Measurements from ENCODE around the gene ELOVL3. TPM values are rescaled to one million over a fixed set of nuclear protein-coding genes. Genes with fewer than 3 reads are reported as not detected.

Gene ELOVL3
- polyA plus RNA-seq, 1 donor (not counting 4 experiments of a cell fraction or from before 2014, with no cell fraction given): 0.26 TPM

- H3K79me2 ChIP-seq (ENCODE audit: control insufficient read depth, insufficient read depth, low read length): no peaks in the 10 kb centered on the region
- dilution Hi-C loops (cut with MboI; ENCODE audit: extremely low pct_ligation_motif_present, low sequenced_read_pairs): no loop called here
- H3K9me3 ChIP-seq (ENCODE audit: control insufficient read depth, low read depth, low read length): no peaks in the 10 kb centered on the region
- H4K20me1 ChIP-seq (ENCODE audit: control insufficient read depth, extremely low read depth, insufficient read depth, low read length): no peaks in the 10 kb centered on the region
- H3K9ac ChIP-seq (ENCODE audit: control insufficient read depth, extremely low read depth, insufficient read depth, low read length): no peak overlapping the region
- H3K36me3 ChIP-seq (ENCODE audit: control insufficient read depth in 2 of 2, extremely low read depth in 1 of 2, insufficient read depth in 2 of 2, low read length in 2 of 2): no peaks in the 10 kb centered on the region
- no peak overlapping the region for H3K4me2 ChIP-seq (ENCODE audit: control insufficient read depth, extremely low read depth, insufficient read depth, low read depth, low read length)
- no peak overlapping the region for H3K4me3 ChIP-seq (ENCODE audit: control insufficient read depth in 2 of 3, extremely low read depth in 1 of 3, insufficient read depth in 2 of 3, low read depth in 1 of 3, low read length in 3 of 3)
- H3K9me1 ChIP-seq (ENCODE audit: control insufficient read depth, extremely low read depth, insufficient read depth, low read length): no peaks in the 10 kb centered on the region
- no peak overlapping the region for H3K27ac ChIP-seq (ENCODE audit: control insufficient read depth, insufficient read depth, low read length)
- no peak for DNase-seq (ENCODE audit: low read depth, low spot score)
- no peak overlapping the region for H2AFZ ChIP-seq (ENCODE audit: control insufficient read depth, low read length)
- H3K27me3 ChIP-seq (ENCODE audit: control insufficient read depth, extremely low read depth, insufficient read depth, low read length): peaks cover 14% of the 10 kb centered on the region
- TF ChIP-seq EZH2 (IDR thresholded peaks at IDR 0.05; ENCODE audit: low read length) (no peak), CTCF (optimal IDR thresholded peaks at IDR 0.05 in 1 of 3, IDR thresholded peaks at IDR 0.05 in 1 of 3, conservative IDR thresholded peaks at IDR 0.05 in 1 of 3; ENCODE audit: extremely low read depth in 1 of 3, insufficient read depth in 2 of 3, low read length in 3 of 3) (no peak)
- no peak for FAIRE-seq
- H3K4me1 ChIP-seq (ENCODE audit: control insufficient read depth, extremely low read depth, insufficient read depth, low read length): peaks cover 11% of the 10 kb centered on the region
These were observed 3.3 kb upstream of the ELOVL3 start for GRCh38 chr10:102222797-102223196.

GRCh38 chr10:102226542-102226870 lies 407 bp downstream of the ELOVL3 start:
- dilution Hi-C loops (cut with MboI; ENCODE audit: extremely low pct_ligation_motif_present, low sequenced_read_pairs): no loop called here

More at GRCh38 chr10:102226542-102226870, 407 bp downstream of the ELOVL3 start:
- no peaks in the 10 kb centered on the region for H4K20me1 ChIP-seq (ENCODE audit: control insufficient read depth, extremely low read depth, insufficient read depth, low read length)
- DNase-seq (ENCODE audit: low read depth, low spot score) (no peak), FAIRE-seq (no peak)
- H3K9me1 ChIP-seq (ENCODE audit: control insufficient read depth, extremely low read depth, insufficient read depth, low read length): no peaks in the 10 kb centered on the region
- peaks cover 38% of the 10 kb centered on the region for H3K27me3 ChIP-seq (ENCODE audit: control insufficient read depth, extremely low read depth, insufficient read depth, low read length)
- no peak overlapping the region for H3K4me3 ChIP-seq (ENCODE audit: control insufficient read depth in 2 of 3, extremely low read depth in 1 of 3, insufficient read depth in 2 of 3, low read depth in 1 of 3, low read length in 3 of 3)
- H3K4me1 ChIP-seq (ENCODE audit: control insufficient read depth, extremely low read depth, insufficient read depth, low read length): peaks cover 24% of the 10 kb centered on the region
- no peak overlapping the region for H3K9ac ChIP-seq (ENCODE audit: control insufficient read depth, extremely low read depth, insufficient read depth, low read length)
- no peak overlapping the region for H3K27ac ChIP-seq (ENCODE audit: control insufficient read depth, insufficient read depth, low read length)
- H3K9me3 ChIP-seq (ENCODE audit: control insufficient read depth, low read depth, low read length): no peaks in the 10 kb centered on the region
- TF ChIP-seq EZH2 (IDR thresholded peaks at IDR 0.05; ENCODE audit: low read length) (no peak), CTCF (optimal IDR thresholded peaks at IDR 0.05 in 1 of 3, IDR thresholded peaks at IDR 0.05 in 1 of 3, conservative IDR thresholded peaks at IDR 0.05 in 1 of 3; ENCODE audit: extremely low read depth in 1 of 3, insufficient read depth in 2 of 3, low read length in 3 of 3) (no peak)
- H2AFZ ChIP-seq (ENCODE audit: control insufficient read depth, low read length): peak overlapping the region; percentile 61
- H3K4me2 ChIP-seq (ENCODE audit: control insufficient read depth, extremely low read depth, insufficient read depth, low read depth, low read length): peak overlapping the region; percentile 78
- no peaks in the 10 kb centered on the region for H3K79me2 ChIP-seq (ENCODE audit: control insufficient read depth, insufficient read depth, low read length)
- H3K36me3 ChIP-seq (ENCODE audit: control insufficient read depth in 2 of 2, extremely low read depth in 1 of 2, insufficient read depth in 2 of 2, low read length in 2 of 2): no peaks in the 10 kb centered on the region

All from keratinocyte (primary cell).